ENCODE measurements around the gene BTLA.

Gene BTLA

GRCh38 chr3:112470788-112471187 lies 28.5 kb downstream of the BTLA start:
- Histone ChIP-seq H3K18ac (ENCODE audit: low read depth in 1 of 2, low read length in 2 of 2) (no peak overlapping the region), H3K4me1 (ENCODE audit: control insufficient read depth, insufficient read depth, low read depth, low read length) (peaks cover 4% of the 10 kb centered on the region), H3K27ac (ENCODE audit: low read length, poor library complexity, severe bottlenecking) (peak overlapping the region; percentile 77), H2BK12ac (ENCODE audit: low read length in 2 of 2) (no peak overlapping the region), H2AFZ (ENCODE audit: low read depth, low read length) (no peak overlapping the region), H3K36me3 (ENCODE audit: control insufficient read depth in 1 of 2, insufficient read depth in 2 of 2, low read depth in 1 of 2, low read length in 2 of 2) (no peaks in the 10 kb centered on the region), H3K4me3 (ENCODE audit: insufficient read depth in 1 of 2, low read depth in 1 of 2, low read length in 2 of 2) (no peak overlapping the region), H2AK5ac (ENCODE audit: low read length, severe bottlenecking) (peak overlapping the region; percentile 66), H3K27me3 (ENCODE audit: control insufficient read depth in 1 of 2, insufficient read depth in 1 of 2, low read length in 2 of 2) (no peaks in the 10 kb centered on the region), H2BK5ac (ENCODE audit: low read depth, low read length, poor library complexity, severe bottlenecking) (peak overlapping the region; percentile 63), H4K8ac (ENCODE audit: low read length) (no peak overlapping the region), H3K4ac (ENCODE audit: low read depth in 1 of 2, low read length in 2 of 2) (no peak overlapping the region), H2BK15ac (ENCODE audit: low read depth, poor library complexity, severe bottlenecking) (no peak overlapping the region), H2BK120ac (ENCODE audit: low read depth, low read length) (no peak overlapping the region), H3K79me1 (replicated peaks; ENCODE audit: low read length, poor library complexity, severe bottlenecking) (no peaks in the 10 kb centered on the region), H3K14ac (ENCODE audit: low read length in 2 of 2) (no peak overlapping the region), H4K91ac (ENCODE audit: low read length) (no peak overlapping the region), H3K23ac (ENCODE audit: low read length in 2 of 2) (no peak overlapping the region), H3K9me3 (ENCODE audit: control insufficient read depth, low read length) (no peaks in the 10 kb centered on the region), H3K9ac (ENCODE audit: low read length) (no peak overlapping the region), H3K4me2 (ENCODE audit: low read length, poor library complexity, severe bottlenecking) (no peak overlapping the region)
- DNase-seq, result no peak
- 96% methylated on average over 3 of the region's 4 CpGs for WGBS

GRCh38 chr3:112469671-112470070 lies 29.6 kb downstream of the BTLA start:
- H4K91ac ChIP-seq (ENCODE audit: low read length), result no peak overlapping the region
- H3K4ac ChIP-seq (ENCODE audit: low read depth in 1 of 2, low read length in 2 of 2), result no peak overlapping the region
- no peak for DNase-seq
- no peak overlapping the region for H3K9ac ChIP-seq (ENCODE audit: low read length)
- H3K18ac ChIP-seq (ENCODE audit: low read depth in 1 of 2, low read length in 2 of 2), result no peak overlapping the region
- no peaks in the 10 kb centered on the region for H3K9me3 ChIP-seq (ENCODE audit: control insufficient read depth, low read length)
- no peak overlapping the region for H3K14ac ChIP-seq (ENCODE audit: low read length in 2 of 2)
- H2BK15ac ChIP-seq (ENCODE audit: low read depth, poor library complexity, severe bottlenecking), result no peak overlapping the region
- no peak overlapping the region for H3K4me2 ChIP-seq (ENCODE audit: low read length, poor library complexity, severe bottlenecking)
- no peaks in the 10 kb centered on the region for H3K79me1 ChIP-seq (replicated peaks; ENCODE audit: low read length, poor library complexity, severe bottlenecking)
- no peak overlapping the region for H3K4me3 ChIP-seq (ENCODE audit: insufficient read depth in 1 of 2, low read depth in 1 of 2, low read length in 2 of 2)
- no peak overlapping the region for H2BK120ac ChIP-seq (ENCODE audit: low read depth, low read length)
- no peak overlapping the region for H2AFZ ChIP-seq (ENCODE audit: low read depth, low read length)
- no peak overlapping the region for H2AK5ac ChIP-seq (ENCODE audit: low read length, severe bottlenecking)
- H3K4me1 ChIP-seq (ENCODE audit: control insufficient read depth, insufficient read depth, low read depth, low read length), result peaks cover 4% of the 10 kb centered on the region
- H3K36me3 ChIP-seq (ENCODE audit: control insufficient read depth in 1 of 2, insufficient read depth in 2 of 2, low read depth in 1 of 2, low read length in 2 of 2), result no peaks in the 10 kb centered on the region
- no peak overlapping the region for H3K23ac ChIP-seq (ENCODE audit: low read length in 2 of 2)
- H3K27me3 ChIP-seq (ENCODE audit: control insufficient read depth in 1 of 2, insufficient read depth in 1 of 2, low read length in 2 of 2), result no peaks in the 10 kb centered on the region
- no peak overlapping the region for H2BK12ac ChIP-seq (ENCODE audit: low read length in 2 of 2)
- no peak overlapping the region for H2BK5ac ChIP-seq (ENCODE audit: low read depth, low read length, poor library complexity, severe bottlenecking)
- H3K27ac ChIP-seq (ENCODE audit: low read length, poor library complexity, severe bottlenecking), result peak overlapping the region; percentile 38
- no peak overlapping the region for H4K8ac ChIP-seq (ENCODE audit: low read length)

GRCh38 chr3:112467539-112467938 lies 31.7 kb downstream of the BTLA start:
- Histone ChIP-seq H3K4me1 (ENCODE audit: control insufficient read depth, insufficient read depth, low read depth, low read length) (peaks cover 6% of the 10 kb centered on the region), H2BK5ac (ENCODE audit: low read depth, low read length, poor library complexity, severe bottlenecking) (no peak overlapping the region), H3K4me3 (ENCODE audit: insufficient read depth in 1 of 2, low read depth in 1 of 2, low read length in 2 of 2) (no peak overlapping the region), H3K9ac (ENCODE audit: low read length) (no peak overlapping the region), H2AK5ac (ENCODE audit: low read length, severe bottlenecking) (peak overlapping the region; percentile 56), H2BK12ac (ENCODE audit: low read length in 2 of 2) (peak overlapping the region in 1 of 2 experiments; percentile 40), H2BK15ac (ENCODE audit: low read depth, poor library complexity, severe bottlenecking) (no peak overlapping the region), H4K8ac (ENCODE audit: low read length) (no peak overlapping the region), H3K14ac (ENCODE audit: low read length in 2 of 2) (peak overlapping the region in 1 of 2 experiments; percentile 5), H3K23ac (ENCODE audit: low read length in 2 of 2) (no peak overlapping the region), H3K4me2 (ENCODE audit: low read length, poor library complexity, severe bottlenecking) (no peak overlapping the region), H3K18ac (ENCODE audit: low read depth in 1 of 2, low read length in 2 of 2) (no peak overlapping the region), H3K36me3 (ENCODE audit: control insufficient read depth in 1 of 2, insufficient read depth in 2 of 2, low read depth in 1 of 2, low read length in 2 of 2) (no peaks in the 10 kb centered on the region), H3K9me3 (ENCODE audit: control insufficient read depth, low read length) (no peaks in the 10 kb centered on the region), H3K4ac (ENCODE audit: low read depth in 1 of 2, low read length in 2 of 2) (no peak overlapping the region), H3K79me1 (replicated peaks; ENCODE audit: low read length, poor library complexity, severe bottlenecking) (no peaks in the 10 kb centered on the region), H2BK120ac (ENCODE audit: low read depth, low read length) (no peak overlapping the region), H2AFZ (ENCODE audit: low read depth, low read length) (no peak overlapping the region), H4K91ac (ENCODE audit: low read length) (no peak overlapping the region), H3K27ac (ENCODE audit: low read length, poor library complexity, severe bottlenecking) (no peak overlapping the region), H3K27me3 (ENCODE audit: control insufficient read depth in 1 of 2, insufficient read depth in 1 of 2, low read length in 2 of 2) (no peaks in the 10 kb centered on the region)
- WGBS, result 83% methylated on average over 1 of the region's 1 CpG
- DNase-seq, result no peak

GRCh38 chr3:112466020-112466419 lies 33.3 kb downstream of the BTLA start:
- Histone ChIP-seq H3K14ac (ENCODE audit: low read length in 2 of 2) (no peak overlapping the region), H3K36me3 (ENCODE audit: control insufficient read depth in 1 of 2, insufficient read depth in 2 of 2, low read depth in 1 of 2, low read length in 2 of 2) (no peaks in the 10 kb centered on the region), H3K18ac (ENCODE audit: low read depth in 1 of 2, low read length in 2 of 2) (no peak overlapping the region), H3K23ac (ENCODE audit: low read length in 2 of 2) (no peak overlapping the region), H2AK5ac (ENCODE audit: low read length, severe bottlenecking) (no peak overlapping the region), H3K9me3 (ENCODE audit: control insufficient read depth, low read length) (no peaks in the 10 kb centered on the region), H3K4ac (ENCODE audit: low read depth in 1 of 2, low read length in 2 of 2) (no peak overlapping the region), H4K91ac (ENCODE audit: low read length) (no peak overlapping the region), H3K4me1 (ENCODE audit: control insufficient read depth, insufficient read depth, low read depth, low read length) (peaks cover 2% of the 10 kb centered on the region), H3K27me3 (ENCODE audit: control insufficient read depth in 1 of 2, insufficient read depth in 1 of 2, low read length in 2 of 2) (no peaks in the 10 kb centered on the region), H2BK5ac (ENCODE audit: low read depth, low read length, poor library complexity, severe bottlenecking) (no peak overlapping the region), H2BK120ac (ENCODE audit: low read depth, low read length) (no peak overlapping the region), H3K79me1 (replicated peaks; ENCODE audit: low read length, poor library complexity, severe bottlenecking) (no peaks in the 10 kb centered on the region), H3K9ac (ENCODE audit: low read length) (no peak overlapping the region), H3K4me2 (ENCODE audit: low read length, poor library complexity, severe bottlenecking) (no peak overlapping the region), H2BK12ac (ENCODE audit: low read length in 2 of 2) (no peak overlapping the region), H3K27ac (ENCODE audit: low read length, poor library complexity, severe bottlenecking) (no peak overlapping the region), H3K4me3 (ENCODE audit: insufficient read depth in 1 of 2, low read depth in 1 of 2, low read length in 2 of 2) (no peak overlapping the region), H4K8ac (ENCODE audit: low read length) (no peak overlapping the region), H2BK15ac (ENCODE audit: low read depth, poor library complexity, severe bottlenecking) (no peak overlapping the region), H2AFZ (ENCODE audit: low read depth, low read length) (no peak overlapping the region)
- DNase-seq, result no peak
- 0% methylated on average over 1 of the region's 1 CpG for WGBS

Data from mesenchymal stem cell (in vitro differentiated cells and primary cell).